B cell (primary cell): ENCODE data around the gene FAM210B. TPM values are rescaled to one million over a fixed set of nuclear protein-coding genes. Genes with fewer than 3 reads are reported as not detected.

Source experiments
- ATAC-seq: fragments of 200-7000 bp; cut with Tn5 transposase; one replicate; pipeline ENCODE4 v1.10.0; 2021; ENCODE audit warnings: low read depth, mild to moderate bottlenecking, moderate number of reproducible peaks, moderate library complexity
- CTCF ChIA-PET: fragments of 350-600 bp; sonication (Branson Sonifier 250); formaldehyde crosslinking; loops from one replicate; lab custom pipeline; 2021; ENCODE audit warnings: antibody characterized with exemption, inconsistent platforms; lab: Charles Lee
- POLR2A ChIA-PET: fragments of 350-600 bp; sonication (Branson Sonifier 250); formaldehyde crosslinking; loops from one replicate; lab custom pipeline; 2021; ENCODE audit warnings: antibody characterized with exemption; lab: Charles Lee
- DNase-seq: peaks from one replicate; pipeline ENCODE4 v3.0.0; 2013
- H2AFZ ChIP-seq: 2 replicates; pipeline ENCODE4 v1.6.1; 2012; ENCODE audit warnings: mild to moderate bottlenecking, low read depth, low read length; ENCODE audit not compliant: insufficient read depth, poor library complexity, severe bottlenecking
- H3K27ac ChIP-seq, 2 donors: 1 replicate in 1 of 2; 2 replicates in 1 of 2; pipeline ENCODE4 v1.5.1; 2012 to 2013; ENCODE audit warnings: low read length in 2 of 2, mild to moderate bottlenecking in 2 of 2, moderate library complexity in 1 of 2
- H3K27me3 ChIP-seq, 4 experiments: fragments of 200-600 bp in 1 of 4; sonication (generic) in 1 of 4; replicated peaks in 1 of 4; 1 replicate in 2 of 4; 2 replicates in 2 of 4; pipeline versions ENCODE4 v1.6.1 to v1.7.0; 2013 to 2016; ENCODE audit warnings: low read length in 3 of 4, mild to moderate bottlenecking in 2 of 4, mixed read lengths in 1 of 4, moderate library complexity in 1 of 4; ENCODE audit not compliant: insufficient read depth in 4 of 4, control insufficient read depth in 3 of 4; ENCODE audit errors: control extremely low read depth in 1 of 4
- H3K36me3 ChIP-seq, 2 experiments: replicated peaks in 1 of 2; 1 replicate in 1 of 2; 2 replicates in 1 of 2; pipeline versions ENCODE4 v1.6.1 to v1.7.1; 2013; ENCODE audit warnings: low read length in 1 of 2; ENCODE audit not compliant: insufficient read depth in 2 of 2, control insufficient read depth in 1 of 2; ENCODE audit errors: control extremely low read depth in 1 of 2, extremely low read depth in 1 of 2
- H3K4me1 ChIP-seq, 2 donors: fragments of 200-600 bp in 1 of 2; sonication (generic) in 1 of 2; 1 replicate in 1 of 2; 2 replicates in 1 of 2; pipeline versions ENCODE4 v1.5.1 to v1.6.1; 2013 to 2017; ENCODE audit warnings: low read length in 2 of 2; ENCODE audit not compliant: control insufficient read depth in 2 of 2, insufficient read depth in 2 of 2
- H3K4me2 ChIP-seq: replicated peaks from 2 replicates; pipeline ENCODE3; 2012; ENCODE audit warnings: mild to moderate bottlenecking, low read depth, low read length; ENCODE audit not compliant: poor library complexity, severe bottlenecking
- H3K4me3 ChIP-seq, 5 experiments: fragments of 200-600 bp in 1 of 5; sonication (generic) in 1 of 5; 1 replicate in 3 of 5; 2 replicates in 2 of 5; pipeline versions ENCODE4 v1.5.1 to v1.7.0; 2011 to 2016; ENCODE audit warnings: low read length in 4 of 5, mild to moderate bottlenecking in 4 of 5, low read depth in 2 of 5, control low read depth in 1 of 5, moderate library complexity in 1 of 5; ENCODE audit not compliant: insufficient read depth in 1 of 5; ENCODE audit errors: control extremely low read depth in 1 of 5, extremely low read depth in 1 of 5
- H3K79me2 ChIP-seq: fragments of 200-600 bp; sonication (generic); one replicate; pipeline ENCODE4 v1.6.0; 2016; ENCODE audit warnings: low read length; ENCODE audit not compliant: control insufficient read depth, insufficient read depth
- H3K9ac ChIP-seq: fragments of 200-600 bp; sonication (generic); 2 replicates; pipeline ENCODE4 v1.6.1; 2017; ENCODE audit warnings: mild to moderate bottlenecking, low read length, moderate library complexity
- H3K9me3 ChIP-seq, 3 donors: one replicate each; pipeline versions ENCODE4 v1.6.1 to v1.7.1; 2013; ENCODE audit warnings: low read length in 2 of 3; ENCODE audit not compliant: control insufficient read depth in 2 of 3, insufficient read depth in 1 of 3; ENCODE audit errors: control extremely low read depth in 1 of 3
- H4K20me1 ChIP-seq: 2 replicates; pipeline ENCODE4 v1.6.0; 2012; ENCODE audit warnings: mild to moderate bottlenecking, low read length; ENCODE audit not compliant: insufficient read depth, control insufficient read depth, poor library complexity, severe bottlenecking
- H3K27ac Mint-ChIP-seq: one replicate; pipeline ENCODE4 v1.8.0; 2021; ENCODE audit warnings: mixed read lengths
- H3K27me3 Mint-ChIP-seq: one replicate; pipeline ENCODE4 v1.8.0; 2021; ENCODE audit warnings: mixed read lengths
- H3K4me1 Mint-ChIP-seq: one replicate; pipeline ENCODE4 v1.8.0; 2021; ENCODE audit warnings: mixed read lengths
- H3K4me3 Mint-ChIP-seq: one replicate; pipeline ENCODE4 v1.8.0; 2021; ENCODE audit warnings: mixed read lengths
- H3K9me3 Mint-ChIP-seq: one replicate; pipeline ENCODE4 v1.8.0; 2022; ENCODE audit warnings: mixed read lengths; ENCODE audit not compliant: insufficient read depth
- CTCF ChIP-seq: fragments of 200-600 bp; IDR thresholded peaks from one replicate; pipeline ENCODE4 v1.8.0; 2022; ENCODE audit warnings: antibody characterized with exemption, mild to moderate bottlenecking
- EZH2 ChIP-seq: IDR thresholded peaks from 2 replicates; pipeline ENCODE4 v1.6.1; 2012; ENCODE audit warnings: borderline replicate concordance, low read depth, mild to moderate bottlenecking, moderate library complexity, low read length; ENCODE audit not compliant: insufficient read depth, poor library complexity, severe bottlenecking
- WGBS: methylation state at CpG from one replicate; pipeline ENCODE4 v1.1.5; 2013; ENCODE audit warnings: missing lambda C conversion rate; ENCODE audit not compliant: insufficient coverage; 5-methylcytosine and 5-hydroxymethylcytosine counted together
- intact Hi-C: fragments of 100-400 bp; cut with micrococcal nuclease; formaldehyde crosslinking; loops from one replicate; pipeline ENCODE4 v1.10.0; 2022
- polyA plus RNA-seq: library from polyadenylated mRNA; depleted of rRNA; stranded (reverse); fragments of >200 nt; gene quantifications from 2 replicates; pipeline ENCODE4 v1.2.3, GENCODE V29; 2012
- total RNA-seq, 2 donors: library from RNA; stranded (reverse); fragments of 120-200 nt in 1 of 2; gene quantifications; 1 replicate in 1 of 2; 2 replicates in 1 of 2; pipeline versions ENCODE4 v1.2.3 to v1.2.4, GENCODE V29; 2013 to 2022

The FAM210B gene
- total and polyA plus RNA-seq, 2 donors (not counting 1 experiment from before 2014, with no cell fraction given): 4.0 to 13.6 TPM

- H4K20me1 ChIP-seq: no peaks in the 10 kb centered on the region
Observed at GRCh38 chr20:56323206-56323605, 35.6 kb upstream of the FAM210B start.

GRCh38 chr20:56323656-56324055, 35.1 kb upstream of the FAM210B start:
- 74% methylated on average over 5 of the region's 6 CpGs for WGBS
- DNase-seq (no peak), ATAC-seq (no peak)
- no peak overlapping the region for H3K4me3 Mint-ChIP-seq
- CTCF ChIA-PET: no interaction called here
- POLR2A ChIA-PET: no interaction called here
- no peaks in the 10 kb centered on the region for H3K9me3 Mint-ChIP-seq
- no peaks in the 10 kb centered on the region for H3K36me3 ChIP-seq
- H2AFZ ChIP-seq: no peak overlapping the region
- H3K79me2 ChIP-seq: no peaks in the 10 kb centered on the region
- H3K4me1 ChIP-seq: no peaks in the 10 kb centered on the region
- peaks cover 17% of the 10 kb centered on the region for H3K27me3 Mint-ChIP-seq
- no peak for TF ChIP-seq CTCF
- no peak for TF ChIP-seq EZH2
- no peak overlapping the region for H3K27ac Mint-ChIP-seq
- H3K9ac ChIP-seq: no peak overlapping the region
- H3K4me2 ChIP-seq: no peak overlapping the region
- H4K20me1 ChIP-seq: no peaks in the 10 kb centered on the region
- intact Hi-C loops: no loop called here
- no peaks in the 10 kb centered on the region for H3K4me1 Mint-ChIP-seq
- H3K9me3 ChIP-seq: no peaks in the 10 kb centered on the region
- no peak overlapping the region for H3K4me3 ChIP-seq
- H3K27ac ChIP-seq: no peak overlapping the region
- H3K27me3 ChIP-seq: peaks cover 0 to 7% (median 0%) of the 10 kb centered on the region in 4 experiments

More at GRCh38 chr20:56323206-56323605, 35.6 kb upstream of the FAM210B start:
- Histone ChIP-seq H3K9ac (no peak overlapping the region), H3K27me3 (peaks cover 0 to 7% (median 0%) of the 10 kb centered on the region in 4 experiments), H3K36me3 (no peaks in the 10 kb centered on the region), H3K27ac (no peak overlapping the region), H3K79me2 (no peaks in the 10 kb centered on the region), H3K9me3 (no peaks in the 10 kb centered on the region), H3K4me3 (no peak overlapping the region), H2AFZ (no peak overlapping the region), H3K4me1 (no peaks in the 10 kb centered on the region), H3K4me2 (no peak overlapping the region)
- DNase-seq: no peak
- TF ChIP-seq CTCF: no peak
- WGBS: 50% methylated on average over 1 of the region's 2 CpGs
- H3K4me1 Mint-ChIP-seq: no peaks in the 10 kb centered on the region
- no peak for ATAC-seq
- no peak overlapping the region for H3K4me3 Mint-ChIP-seq
- intact Hi-C loops: no loop called here
- H3K9me3 Mint-ChIP-seq: no peaks in the 10 kb centered on the region
- CTCF ChIA-PET: no interaction called here
- POLR2A ChIA-PET: no interaction called here
- H3K27me3 Mint-ChIP-seq: peaks cover 17% of the 10 kb centered on the region
- no peak overlapping the region for H3K27ac Mint-ChIP-seq
